ENCODE data around the gene ATG7.

ATG7 gene

DNA sequence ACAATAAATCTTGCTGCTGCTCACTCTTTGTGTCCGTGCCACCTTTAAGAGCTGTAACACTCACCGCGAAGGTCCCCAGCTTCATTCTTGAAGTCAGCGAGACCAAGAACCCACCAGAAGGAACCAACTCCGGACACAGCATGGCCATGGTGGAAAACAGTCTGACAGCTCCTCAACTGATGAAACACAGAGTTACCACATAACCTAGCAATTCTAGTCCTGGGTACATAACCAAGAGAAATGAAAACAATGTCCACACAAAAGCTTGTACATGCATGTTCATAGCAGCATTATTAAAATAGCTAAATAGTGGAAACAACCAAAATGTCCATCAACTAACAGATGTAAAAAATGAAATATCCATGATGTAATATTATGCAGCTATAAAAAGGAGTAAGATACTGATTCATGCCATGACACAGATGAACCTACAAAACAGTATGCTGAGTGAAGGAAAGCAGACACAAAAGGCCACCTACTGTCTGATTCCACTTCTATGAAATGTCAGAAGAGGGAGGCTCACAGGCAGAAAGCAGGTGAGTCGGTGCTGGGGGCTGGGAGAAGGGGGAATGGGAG is 334.8 kb downstream of the ATG7 start:
- H3K9ac ChIP-seq (ENCODE audit: insufficient read length, low read depth), result no peak overlapping the region
- H3K4me3 ChIP-seq (ENCODE audit: insufficient read length, low read depth), result no peak overlapping the region
- H3K36me3 ChIP-seq (ENCODE audit: insufficient read depth, insufficient read length, low read length), result peaks cover 12% of the 10 kb centered on the region
- H3K4me1 ChIP-seq (ENCODE audit: insufficient read depth, insufficient read length), result peaks cover 5% of the 10 kb centered on the region
- TF ChIP-seq SUZ12 (IDR thresholded peaks at IDR 0.05; ENCODE audit: extremely low read depth, insufficient read depth, insufficient read length) (no peak), ZNF274 (IDR thresholded peaks at IDR 0.05; ENCODE audit: low read depth, low read length) (no peak), YY1 (IDR thresholded peaks at IDR 0.05; ENCODE audit: insufficient read depth, insufficient read length) (no peak)
- no peaks in the 10 kb centered on the region for H3K9me3 ChIP-seq (ENCODE audit: insufficient read depth, low read length)
- H3K27me3 ChIP-seq (ENCODE audit: insufficient read depth, insufficient read length), result no peaks in the 10 kb centered on the region
- DNase-seq (ENCODE audit: low read depth, low spot score), result no peak
